GM12878 (cell line): ENCODE measurements around the gene RFT1. TPM values are rescaled to one million over a fixed set of nuclear protein-coding genes. Genes with fewer than 3 reads are reported as not detected.

Experiments used
- ATAC-seq: fragments of 200-7000 bp; cut with Tn5 transposase; 3 replicates; pipeline ENCODE4 v1.9.1; 2020; ENCODE audit warnings: mild to moderate bottlenecking, moderate library complexity
- BruUV-seq: library from RNA; stranded (reverse); fragments of 400-500 nt; replicated peaks from 2 replicates; lab custom pipeline; 2021; lab: Mats Ljungman, UMichigan
- CTCF ChIA-PET: fragments of 300-600 bp; sonication (Branson Sonifier 250); formaldehyde crosslinking; extraction: SDS; loops from one replicate; lab custom pipeline; 2021; ENCODE audit warnings: inconsistent platforms; lab: Yijun Ruan, JAX
- POLR2A ChIA-PET: fragments of 350-600 bp; formaldehyde crosslinking; extraction: SDS; loops from one replicate; lab custom pipeline; 2021; ENCODE audit warnings: inconsistent platforms; lab: Charles Lee
- RAD21 ChIA-PET: fragments of 300-600 bp; sonication (Branson Sonifier 250); formaldehyde crosslinking; loops from one replicate; lab custom pipeline; 2023; ENCODE audit warnings: antibody characterized with exemption; ENCODE audit not compliant: unreplicated experiment; lab: Charles Lee
- SMC1A ChIA-PET: fragments of 300-600 bp; sonication (Branson Sonifier 250); formaldehyde crosslinking; loops from one replicate; lab custom pipeline; 2023; ENCODE audit not compliant: unreplicated experiment, uncharacterized antibody; lab: Charles Lee
- DNase-seq: peaks from one replicate; pipeline ENCODE4 v3.0.0-alpha.2; 2011; ENCODE audit warnings: low read depth, low spot score
- FAIRE-seq: peaks from 3 replicates; lab custom pipeline; 2011; peaks lifted over from hg19 to GRCh38; lab: Jason Lieb, UNC
- H2AFZ ChIP-seq: 2 replicates; pipeline ENCODE4 v1.6.0; 2011; ENCODE audit warnings: low read depth, low read length, control low read depth; ENCODE audit not compliant: control insufficient read depth
- H3K27ac ChIP-seq: 2 replicates; pipeline ENCODE4 v1.5.1; 2011; ENCODE audit warnings: control low read depth; ENCODE audit not compliant: control insufficient read depth, insufficient read depth
- H3K27me3 ChIP-seq, 2 experiments: replicated peaks in 1 of 2; 2 replicates each; pipeline versions ENCODE4 v1.6.0 to v1.6.1; 2011; ENCODE audit warnings: low read length in 1 of 2; ENCODE audit not compliant: control insufficient read depth in 2 of 2, insufficient read depth in 2 of 2
- H3K36me3 ChIP-seq, 2 experiments: 2 replicates each; pipeline ENCODE4 v1.5.1; 2011; ENCODE audit warnings: low read length in 1 of 2; ENCODE audit not compliant: control insufficient read depth in 2 of 2, insufficient read depth in 2 of 2
- H3K4me1 ChIP-seq: 2 replicates; pipeline ENCODE4 v1.6.1; 2011; ENCODE audit warnings: mild to moderate bottlenecking, low read length, moderate library complexity, mixed read lengths; ENCODE audit not compliant: control insufficient read depth, insufficient read depth
- H3K4me2 ChIP-seq: 2 replicates; pipeline ENCODE4 v1.6.0; 2011; ENCODE audit warnings: control low read depth; ENCODE audit not compliant: control insufficient read depth, insufficient read depth
- H3K4me3 ChIP-seq: fragments of 200-600 bp; sonication (generic); 2 replicates; pipeline ENCODE4 v1.5.1; 2016
- H3K79me2 ChIP-seq: 2 replicates; pipeline ENCODE4 v1.6.0; 2011; ENCODE audit warnings: low read length; ENCODE audit not compliant: control insufficient read depth, insufficient read depth
- H3K9ac ChIP-seq: 2 replicates; pipeline ENCODE4 v1.8.0; 2011; ENCODE audit warnings: low read length, control low read depth, mixed read lengths; ENCODE audit not compliant: control insufficient read depth, insufficient read depth
- H3K9me3 ChIP-seq: replicated peaks from 3 replicates; pipeline ENCODE4 v1.5.1; 2011; ENCODE audit warnings: mild to moderate bottlenecking, low read length; ENCODE audit not compliant: control insufficient read depth, insufficient read depth
- H4K20me1 ChIP-seq: 2 replicates; pipeline ENCODE4 v1.6.0; 2011; ENCODE audit not compliant: control insufficient read depth, insufficient read depth
- ATF2 ChIP-seq: IDR thresholded peaks from 2 replicates; pipeline ENCODE4 v1.6.1; 2012; ENCODE audit warnings: low read length, inconsistent platforms
- CBX3 ChIP-seq: fragments of 200-600 bp; sonication (generic); IDR thresholded peaks from 2 replicates; pipeline ENCODE4 v1.6.1; 2016; ENCODE audit warnings: low read depth, borderline replicate concordance
- FOS ChIP-seq: IDR thresholded peaks from 3 replicates; pipeline ENCODE4 v1.6.1; 2011; ENCODE audit warnings: borderline replicate concordance; ENCODE audit not compliant: insufficient read length; ENCODE audit errors: extremely low read depth
- GABPA ChIP-seq: IDR thresholded peaks from 2 replicates; pipeline ENCODE4 v1.6.1; 2014; ENCODE audit warnings: antibody characterized with exemption, low read depth, mild to moderate bottlenecking, inconsistent platforms
- IRF4 ChIP-seq: IDR thresholded peaks from 2 replicates; pipeline ENCODE4 v1.6.1; 2011; ENCODE audit warnings: low read depth, low read length
- JUNB ChIP-seq: IDR thresholded peaks from 2 replicates; pipeline ENCODE4 v1.6.1; 2016; ENCODE audit warnings: antibody characterized with exemption, mild to moderate bottlenecking
- LARP7 ChIP-seq: fragments of 450-650 bp; IDR thresholded peaks from 2 replicates; pipeline ENCODE4 v1.6.1; 2017; ENCODE audit warnings: mild to moderate bottlenecking
- MAX ChIP-seq: IDR thresholded peaks from 2 replicates; pipeline ENCODE4 v1.6.1; 2012; ENCODE audit warnings: low read depth, low read length, improper control_type of control experiment
- MTA2 ChIP-seq: fragments of 450-650 bp; IDR thresholded peaks from 2 replicates; pipeline ENCODE4 v1.6.1; 2016; ENCODE audit warnings: low read depth, mild to moderate bottlenecking, moderate library complexity
- MXI1 ChIP-seq: fragments of 150-350 bp; IDR thresholded peaks from 2 replicates; pipeline ENCODE4 v1.6.1; 2011; ENCODE audit warnings: low read depth, mild to moderate bottlenecking, inconsistent platforms, low read length, improper control_type of control experiment
- NFXL1 ChIP-seq: fragments of 450-650 bp; IDR thresholded peaks from 2 replicates; pipeline ENCODE4 v1.6.1; 2017; ENCODE audit warnings: antibody characterized with exemption, mild to moderate bottlenecking, borderline replicate concordance
- NFYA ChIP-seq: IDR thresholded peaks from 2 replicates; pipeline ENCODE4 v1.6.1; 2011; ENCODE audit warnings: low read depth, mild to moderate bottlenecking, low read length, improper control_type of control experiment, borderline replicate concordance
- NR2C2 ChIP-seq: IDR thresholded peaks from 2 replicates; pipeline ENCODE4 v1.6.1; 2011; ENCODE audit warnings: borderline replicate concordance, low read depth; ENCODE audit not compliant: control insufficient read depth, insufficient read length
- PML ChIP-seq: IDR thresholded peaks from 2 replicates; pipeline ENCODE4 v1.6.1; 2012; ENCODE audit warnings: low read length, inconsistent platforms
- POLR2A ChIP-seq: IDR thresholded peaks from 2 replicates; pipeline ENCODE4 v1.6.1; 2011; ENCODE audit warnings: low read depth, mild to moderate bottlenecking, low read length
- POLR2AphosphoS2 ChIP-seq: IDR thresholded peaks from 2 replicates; pipeline ENCODE4 v1.6.1; 2011; ENCODE audit warnings: low read depth, mild to moderate bottlenecking, low read length, improper control_type of control experiment, moderate library complexity
- POU2F2 ChIP-seq: IDR thresholded peaks from 3 replicates; pipeline ENCODE4 v1.6.1; 2011; ENCODE audit warnings: low read depth, mild to moderate bottlenecking, low read length, borderline replicate concordance
- RCOR1 ChIP-seq: conservative IDR thresholded peaks from 2 replicates; pipeline ENCODE4 v1.6.1; 2012; ENCODE audit warnings: low read depth, low read length, improper control_type of control experiment
- SMAD5 ChIP-seq: IDR thresholded peaks from 2 replicates; pipeline ENCODE4 v1.6.1; 2016; ENCODE audit warnings: antibody characterized with exemption, low read depth
- TCF12 ChIP-seq: IDR thresholded peaks from 2 replicates; pipeline ENCODE4 v1.6.1; 2011; ENCODE audit warnings: low read depth, mild to moderate bottlenecking, low read length
- ZBED1 ChIP-seq: IDR thresholded peaks from 2 replicates; pipeline ENCODE4 v1.6.1; 2016; ENCODE audit warnings: borderline replicate concordance
- ZBTB4 ChIP-seq: fragments of 450-650 bp; formaldehyde crosslinking; IDR thresholded peaks from 2 replicates; pipeline ENCODE4 v1.4.0; 2022; ENCODE audit warnings: mild to moderate bottlenecking, moderate library complexity
- WGBS: methylation state at CpG from one replicate; pipeline ENCODE4 v1.1.6; 2016; ENCODE audit warnings: low lambda C conversion rate; ENCODE audit not compliant: insufficient replicate concordance, insufficient coverage; ENCODE audit errors: missing lambda C conversion rate; 5-methylcytosine and 5-hydroxymethylcytosine counted together
- in situ Hi-C: fragments of 300-500 bp; cut with MboI; formaldehyde crosslinking; loops from 9 replicates; pipeline ENCODE4 v1.14.3; 2018; ENCODE audit warnings: mixed read lengths
- intact Hi-C: fragments of 100-400 bp; cut with micrococcal nuclease; formaldehyde crosslinking; loops from one replicate; pipeline ENCODE4 v1.14.2; 2022; ENCODE audit not compliant: unreplicated experiment
- polyA plus RNA-seq, 11 experiments: library from polyadenylated mRNA; depleted of rRNA in 4 of 11; unstranded in 6 of 11; stranded (reverse) in 5 of 11; fragments of >200 nt; fragmentation: Nextera tagmentation in 4 of 11; fragmentation: Illumina TruSeq in 1 of 11; extraction: Ambion mirVana in 4 of 11; extraction: Trizol in 1 of 11; gene quantifications; 1 replicate in 1 of 11; 2 replicates in 10 of 11; pipeline versions ENCODE4 v1.2.1 to v1.2.3, GENCODE V29; 2011 to 2016; ENCODE audit warnings: inconsistent platforms in 2 of 11, missing spikeins in 2 of 11, low read depth in 1 of 11
- total RNA-seq, 4 experiments: library from RNA; depleted of rRNA in 3 of 4; stranded (reverse); fragments of >200 nt in 3 of 4; fragmentation: Illumina TruSeq in 1 of 4; extraction: Trizol in 1 of 4; gene quantifications; 2 replicates each; pipeline versions ENCODE4 v1.2.1 to v1.2.3, GENCODE V29; 2013 to 2021

Gene RFT1
- total and polyA plus RNA-seq, 10 of the 15 experiments (the other 5 are each of a cell fraction or from before 2014, with no cell fraction given), result 16.6 to 75.1 (median 34.5) TPM

GRCh38 chr3:53102601-53103147 is 27.6 kb downstream of the RFT1 start:
- SMC1A ChIA-PET, result interaction anchor here (1.0 to 2.7 kb wide), 11 partner anchors 11 to 210 kb away, joined by 3 to 13 read pairs (median 4); no protein-coding TSS in a partner anchor
- H3K79me2 ChIP-seq, result no peaks in the 10 kb centered on the region
- POLR2A ChIA-PET, result interaction anchor here (1.2 to 1.6 kb wide), 2 partner anchors 12 to 78 kb away, joined by 4 read pairs; no protein-coding TSS in a partner anchor
- BruUV-seq, result no TSS peak
- H3K4me3 ChIP-seq, result no peak overlapping the region
- H3K9me3 ChIP-seq, result no peaks in the 10 kb centered on the region
- RAD21 ChIA-PET, result interaction anchor here (1.4 to 2.1 kb wide), 4 partner anchors 12 to 94 kb away, joined by 5 to 11 read pairs (median 6); no protein-coding TSS in a partner anchor
- H3K4me2 ChIP-seq, result no peak overlapping the region
- no peaks in the 10 kb centered on the region for H3K27me3 ChIP-seq
- FAIRE-seq, result peak; percentile 62
- in situ Hi-C loops, result no loop called here
- no peak overlapping the region for H3K9ac ChIP-seq
- CTCF ChIA-PET, result interaction anchor here (0.8 to 3.4 kb wide), 8 partner anchors 9 to 96 kb away, joined by 3 to 29 read pairs (median 4); partner anchors contain the start of gene RFT1
- WGBS, result 33% methylated on average over 6 of the region's 6 CpGs
- H3K36me3 ChIP-seq, result peaks cover 5 to 32% of the 10 kb centered on the region in 2 experiments
- no peak overlapping the region; the same call in 1 of the 2 replicates for H2AFZ ChIP-seq
- no peaks in the 10 kb centered on the region for H4K20me1 ChIP-seq
- peak; percentile 27 for DNase-seq
- peak overlapping the region; percentile 50; the same call in 1 of the 2 replicates for H3K27ac ChIP-seq
- ATAC-seq, result peak; percentile 97
- H3K4me1 ChIP-seq, result peaks cover 12% of the 10 kb centered on the region
- intact Hi-C loops, result no loop called here
- TF ChIP-seq ATF2 (no peak), MXI1 (no peak), FOS (no peak), POLR2AphosphoS2 (no peak), NFYA (no peak), NFXL1 (no peak), SMAD5 (no peak), MTA2 (peak; percentile 75), GABPA (no peak), POU2F2 (no peak), NR2C2 (no peak), ZBTB4 (CRISPR knock-in tag) (no peak), ZBED1 (0 out of 2 replicates have a peak, but pooled peaks have one; percentile 20), RCOR1 (no peak), MAX (no peak), CBX3 (no peak), POLR2A (peak; percentile 55), IRF4 (no peak), PML (no peak), TCF12 (peak; percentile 81), JUNB (no peak), LARP7 (no peak)
